ENCODE results near the gene CACNA1B.

DNA sequence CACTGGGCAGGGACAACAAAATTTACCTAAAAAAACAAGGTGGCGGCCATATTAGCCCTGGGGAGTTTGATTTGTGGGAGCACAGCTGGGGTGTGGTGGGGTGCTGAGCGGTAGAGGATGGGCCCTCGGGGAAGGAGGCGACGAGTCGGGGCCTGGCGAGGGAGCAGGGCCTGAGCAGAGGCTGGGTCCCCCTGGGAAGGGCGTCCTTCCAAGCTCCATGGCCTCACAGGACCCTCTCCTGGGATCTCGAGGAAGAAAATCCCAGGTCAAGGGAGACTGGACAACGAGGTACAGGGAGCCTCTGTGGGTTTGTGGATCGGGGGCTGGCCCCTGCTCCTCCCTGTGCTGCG, 165.5 kb downstream of the CACNA1B start:
- TF ChIP-seq, protein P1, sequence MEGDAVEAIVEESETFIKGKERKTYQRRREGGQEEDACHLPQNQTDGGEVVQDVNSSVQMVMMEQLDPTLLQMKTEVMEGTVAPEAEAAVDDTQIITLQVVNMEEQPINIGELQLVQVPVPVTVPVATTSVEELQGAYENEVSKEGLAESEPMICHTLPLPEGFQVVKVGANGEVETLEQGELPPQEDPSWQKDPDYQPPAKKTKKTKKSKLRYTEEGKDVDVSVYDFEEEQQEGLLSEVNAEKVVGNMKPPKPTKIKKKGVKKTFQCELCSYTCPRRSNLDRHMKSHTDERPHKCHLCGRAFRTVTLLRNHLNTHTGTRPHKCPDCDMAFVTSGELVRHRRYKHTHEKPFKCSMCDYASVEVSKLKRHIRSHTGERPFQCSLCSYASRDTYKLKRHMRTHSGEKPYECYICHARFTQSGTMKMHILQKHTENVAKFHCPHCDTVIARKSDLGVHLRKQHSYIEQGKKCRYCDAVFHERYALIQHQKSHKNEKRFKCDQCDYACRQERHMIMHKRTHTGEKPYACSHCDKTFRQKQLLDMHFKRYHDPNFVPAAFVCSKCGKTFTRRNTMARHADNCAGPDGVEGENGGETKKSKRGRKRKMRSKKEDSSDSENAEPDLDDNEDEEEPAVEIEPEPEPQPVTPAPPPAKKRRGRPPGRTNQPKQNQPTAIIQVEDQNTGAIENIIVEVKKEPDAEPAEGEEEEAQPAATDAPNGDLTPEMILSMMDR (IDR thresholded peaks at IDR 0.05), result no peak
- no peak for TF ChIP-seq EZH2phosphoT487 (IDR thresholded peaks at IDR 0.05; ENCODE audit: borderline replicate concordance, low read depth)
- TF ChIP-seq, protein P2, sequence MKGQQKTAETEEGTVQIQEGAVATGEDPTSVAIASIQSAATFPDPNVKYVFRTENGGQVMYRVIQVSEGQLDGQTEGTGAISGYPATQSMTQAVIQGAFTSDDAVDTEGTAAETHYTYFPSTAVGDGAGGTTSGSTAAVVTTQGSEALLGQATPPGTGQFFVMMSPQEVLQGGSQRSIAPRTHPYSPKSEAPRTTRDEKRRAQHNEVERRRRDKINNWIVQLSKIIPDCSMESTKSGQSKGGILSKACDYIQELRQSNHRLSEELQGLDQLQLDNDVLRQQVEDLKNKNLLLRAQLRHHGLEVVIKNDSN (IDR thresholded peaks at IDR 0.05; ENCODE audit: borderline replicate concordance, low read depth), result no peak
- TF ChIP-seq RAD21 (IDR thresholded peaks at IDR 0.05; ENCODE audit: low read length), result no peak
- TF ChIP-seq, protein P3, sequence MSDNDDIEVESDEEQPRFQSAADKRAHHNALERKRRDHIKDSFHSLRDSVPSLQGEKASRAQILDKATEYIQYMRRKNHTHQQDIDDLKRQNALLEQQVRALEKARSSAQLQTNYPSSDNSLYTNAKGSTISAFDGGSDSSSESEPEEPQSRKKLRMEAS (IDR thresholded peaks at IDR 0.05; ENCODE audit: low read depth), result no peak
- no peak for TF ChIP-seq TEAD4 (IDR thresholded peaks at IDR 0.05; ENCODE audit: borderline replicate concordance, insufficient read depth)
- TF ChIP-seq, protein P4, sequence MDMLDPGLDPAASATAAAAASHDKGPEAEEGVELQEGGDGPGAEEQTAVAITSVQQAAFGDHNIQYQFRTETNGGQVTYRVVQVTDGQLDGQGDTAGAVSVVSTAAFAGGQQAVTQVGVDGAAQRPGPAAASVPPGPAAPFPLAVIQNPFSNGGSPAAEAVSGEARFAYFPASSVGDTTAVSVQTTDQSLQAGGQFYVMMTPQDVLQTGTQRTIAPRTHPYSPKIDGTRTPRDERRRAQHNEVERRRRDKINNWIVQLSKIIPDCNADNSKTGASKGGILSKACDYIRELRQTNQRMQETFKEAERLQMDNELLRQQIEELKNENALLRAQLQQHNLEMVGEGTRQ (IDR thresholded peaks at IDR 0.05; ENCODE audit: borderline replicate concordance, low read depth, low read length), result no peak
- TF ChIP-seq, protein P5, sequence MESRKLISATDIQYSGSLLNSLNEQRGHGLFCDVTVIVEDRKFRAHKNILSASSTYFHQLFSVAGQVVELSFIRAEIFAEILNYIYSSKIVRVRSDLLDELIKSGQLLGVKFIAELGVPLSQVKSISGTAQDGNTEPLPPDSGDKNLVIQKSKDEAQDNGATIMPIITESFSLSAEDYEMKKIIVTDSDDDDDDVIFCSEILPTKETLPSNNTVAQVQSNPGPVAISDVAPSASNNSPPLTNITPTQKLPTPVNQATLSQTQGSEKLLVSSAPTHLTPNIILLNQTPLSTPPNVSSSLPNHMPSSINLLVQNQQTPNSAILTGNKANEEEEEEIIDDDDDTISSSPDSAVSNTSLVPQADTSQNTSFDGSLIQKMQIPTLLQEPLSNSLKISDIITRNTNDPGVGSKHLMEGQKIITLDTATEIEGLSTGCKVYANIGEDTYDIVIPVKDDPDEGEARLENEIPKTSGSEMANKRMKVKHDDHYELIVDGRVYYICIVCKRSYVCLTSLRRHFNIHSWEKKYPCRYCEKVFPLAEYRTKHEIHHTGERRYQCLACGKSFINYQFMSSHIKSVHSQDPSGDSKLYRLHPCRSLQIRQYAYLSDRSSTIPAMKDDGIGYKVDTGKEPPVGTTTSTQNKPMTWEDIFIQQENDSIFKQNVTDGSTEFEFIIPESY (IDR thresholded peaks at IDR 0.05; ENCODE audit: borderline replicate concordance, low read depth), result no peak
- no peak for TF ChIP-seq POLR2AphosphoS5 (IDR thresholded peaks at IDR 0.05; ENCODE audit: low read depth, low read length)
- no peak for TF ChIP-seq NRF1 (IDR thresholded peaks at IDR 0.05; ENCODE audit: low read depth, low read length)
- TF ChIP-seq GABPA (IDR thresholded peaks at IDR 0.05; ENCODE audit: low read depth), result no peak

All from SK-N-SH (cell line).